H1 (cell line): ENCODE measurements around the gene NFKBIL1. TPM values are rescaled to one million over a fixed set of nuclear protein-coding genes. Genes with fewer than 3 reads are reported as not detected.

Experiments used
- CTCF ChIA-PET: fragments of 300-600 bp; sonication (Branson Sonifier 250); formaldehyde crosslinking; loops from one replicate; lab custom pipeline; 2021; ENCODE audit not compliant: partially characterized antibody; lab: Charles Lee
- POLR2A ChIA-PET: fragments of 300-600 bp; sonication (Branson Sonifier 250); formaldehyde crosslinking; loops from one replicate; lab custom pipeline; 2021; ENCODE audit warnings: inconsistent platforms; ENCODE audit not compliant: partially characterized antibody; lab: Charles Lee
- DNase-seq, 2 experiments: peaks; one replicate each; pipeline versions ENCODE4 v3.0.0 to v3.0.0-alpha.2; 2010 to 2022; ENCODE audit warnings: low spot score in 2 of 2, low read depth in 1 of 2, mixed read lengths in 1 of 2
- FAIRE-seq: peaks from 2 replicates; lab custom pipeline; 2011; peaks lifted over from hg19 to GRCh38; lab: Jason Lieb, UNC
- H2AFZ ChIP-seq: 2 replicates; pipeline ENCODE4 v1.8.1; 2012; ENCODE audit warnings: low read length, inconsistent platforms
- H2AK5ac ChIP-seq: 2 replicates; pipeline ENCODE4 v1.6.1; 2013; ENCODE audit warnings: low read depth, low read length
- H2BK120ac ChIP-seq: replicated peaks from 2 replicates; pipeline ENCODE3; 2013; ENCODE audit warnings: low read depth, low read length, inconsistent platforms
- H2BK12ac ChIP-seq: 2 replicates; pipeline ENCODE4 v1.6.1; 2013; ENCODE audit warnings: low read depth, low read length
- H2BK15ac ChIP-seq: 2 replicates; pipeline ENCODE4 v1.6.1; 2013; ENCODE audit warnings: low read length
- H2BK20ac ChIP-seq: 2 replicates; pipeline ENCODE4 v1.6.1; 2013; ENCODE audit warnings: low read length
- H2BK5ac ChIP-seq: 2 replicates; pipeline ENCODE4 v1.6.1; 2013; ENCODE audit warnings: low read depth, low read length
- H3K14ac ChIP-seq: 2 replicates; pipeline ENCODE4 v1.6.1; 2013; ENCODE audit warnings: inconsistent platforms; ENCODE audit not compliant: insufficient read length
- H3K18ac ChIP-seq: 2 replicates; pipeline ENCODE4 v1.6.1; 2013; ENCODE audit warnings: low read length; ENCODE audit errors: extremely low read depth
- H3K23ac ChIP-seq: 2 replicates; pipeline ENCODE4 v1.6.1; 2013; ENCODE audit warnings: inconsistent platforms; ENCODE audit not compliant: insufficient read length
- H3K23me2 ChIP-seq: 2 replicates; pipeline ENCODE4 v1.6.1; 2013; ENCODE audit warnings: low read depth, low read length
- H3K27ac ChIP-seq: 2 replicates; pipeline ENCODE4 v1.6.1; 2011; ENCODE audit warnings: low read depth, low read length, inconsistent platforms
- H3K27me3 ChIP-seq, 4 experiments: replicated peaks in 1 of 4; 1 replicate in 1 of 4; 2 replicates in 3 of 4; pipeline versions ENCODE4 v1.6.1 to v1.8.1; 2011 to 2013; ENCODE audit warnings: low read length in 3 of 4, mild to moderate bottlenecking in 3 of 4, inconsistent platforms in 2 of 4, mixed read lengths in 2 of 4, moderate library complexity in 1 of 4; ENCODE audit not compliant: control insufficient read depth in 3 of 4, insufficient read depth in 3 of 4; ENCODE audit errors: extremely low read depth in 1 of 4
- H3K36me3 ChIP-seq, 4 experiments: 2 replicates each; pipeline versions ENCODE4 v1.6.1 to v1.8.1; 2011 to 2013; ENCODE audit warnings: mild to moderate bottlenecking in 4 of 4, low read length in 3 of 4, moderate library complexity in 2 of 4, control low read depth in 1 of 4, inconsistent platforms in 1 of 4; ENCODE audit not compliant: insufficient read depth in 4 of 4, control insufficient read depth in 2 of 4
- H3K4ac ChIP-seq: replicated peaks from 2 replicates; pipeline ENCODE3; 2013; ENCODE audit warnings: low read length, low read depth, mixed read lengths, inconsistent platforms; ENCODE audit not compliant: insufficient read length
- H3K4me1 ChIP-seq, 4 experiments: replicated peaks in 1 of 4; 1 replicate in 1 of 4; 2 replicates in 3 of 4; pipeline versions ENCODE4 v1.6.1 to v1.8.1; 2011 to 2013; ENCODE audit warnings: low read length in 3 of 4, inconsistent platforms in 2 of 4, mixed read lengths in 1 of 4; ENCODE audit not compliant: insufficient read depth in 4 of 4, control insufficient read depth in 3 of 4
- H3K4me2 ChIP-seq, 2 experiments: 2 replicates each; pipeline versions ENCODE4 v1.6.1 to v1.8.1; 2011 to 2013; ENCODE audit warnings: low read depth in 2 of 2, low read length in 2 of 2, control low read depth in 1 of 2, inconsistent platforms in 1 of 2, mild to moderate bottlenecking in 1 of 2; ENCODE audit not compliant: insufficient read depth in 1 of 2
- H3K4me3 ChIP-seq, 4 experiments: fragments of 200-600, 300-600 bp in 1 of 4; sonication (generic), shearing (Covaris generic), sonication (Bioruptor Twin) in 1 of 4; 2 replicates each; pipeline versions ENCODE4 v1.5.1 to v1.8.1; 2011 to 2016; ENCODE audit warnings: low read length in 4 of 4, low read depth in 3 of 4, control low read depth in 2 of 4, inconsistent platforms in 2 of 4, mild to moderate bottlenecking in 2 of 4, mixed read lengths in 1 of 4, moderate library complexity in 1 of 4; ENCODE audit not compliant: insufficient read depth in 2 of 4; ENCODE audit errors: extremely low read depth in 1 of 4
- H3K56ac ChIP-seq: replicated peaks from 2 replicates; pipeline ENCODE3; 2013; ENCODE audit warnings: low read depth, mild to moderate bottlenecking, mixed read lengths, low read length, inconsistent platforms; ENCODE audit not compliant: insufficient read length
- H3K79me1 ChIP-seq: 2 replicates; pipeline ENCODE4 v1.6.1; 2013; ENCODE audit warnings: low read depth, low read length, control low read depth
- H3K79me2 ChIP-seq, 2 experiments: 2 replicates each; pipeline versions ENCODE4 v1.6.1 to v1.8.1; 2012 to 2013; ENCODE audit warnings: low read length in 2 of 2, mild to moderate bottlenecking in 2 of 2, inconsistent platforms in 1 of 2; ENCODE audit not compliant: insufficient read depth in 2 of 2, control insufficient read depth in 1 of 2
- H3K9ac ChIP-seq, 4 experiments: replicated peaks in 1 of 4; 1 replicate in 1 of 4; 2 replicates in 3 of 4; pipeline versions ENCODE4 v1.6.1 to v1.8.1; 2011 to 2013; ENCODE audit warnings: low read depth in 3 of 4, low read length in 3 of 4, control low read depth in 2 of 4, mild to moderate bottlenecking in 2 of 4, moderate library complexity in 2 of 4, inconsistent platforms in 1 of 4; ENCODE audit errors: extremely low read depth in 1 of 4
- H3K9me3 ChIP-seq, 2 experiments: 2 replicates each; pipeline versions ENCODE4 v1.6.1 to v1.8.1; 2012 to 2013; ENCODE audit warnings: mild to moderate bottlenecking in 2 of 2, moderate library complexity in 2 of 2, control low read depth in 1 of 2, inconsistent platforms in 1 of 2, low read depth in 1 of 2, low read length in 1 of 2, mixed read lengths in 1 of 2; ENCODE audit not compliant: insufficient read depth in 2 of 2
- H4K20me1 ChIP-seq, 2 experiments: replicated peaks in 1 of 2; 2 replicates each; pipeline versions ENCODE3 to v1.8.1; 2011 to 2013; ENCODE audit warnings: inconsistent platforms in 2 of 2, low read length in 2 of 2, mild to moderate bottlenecking in 1 of 2; ENCODE audit not compliant: insufficient read depth in 2 of 2, control insufficient read depth in 1 of 2
- H4K5ac ChIP-seq: 2 replicates; pipeline ENCODE4 v1.6.1; 2013; ENCODE audit warnings: low read length, low read depth, mixed read lengths, inconsistent platforms; ENCODE audit not compliant: insufficient read length
- H4K8ac ChIP-seq: 2 replicates; pipeline ENCODE4 v1.8.0; 2013; ENCODE audit warnings: mild to moderate bottlenecking, moderate library complexity, low read length, inconsistent platforms; ENCODE audit not compliant: insufficient read depth; ENCODE audit errors: extremely low read depth
- H4K91ac ChIP-seq: replicated peaks from 2 replicates; pipeline ENCODE3; 2013; ENCODE audit warnings: low read length, mixed read lengths, inconsistent platforms; ENCODE audit not compliant: insufficient read length
- ATF2 ChIP-seq: IDR thresholded peaks from 2 replicates; pipeline ENCODE4 v1.6.1; 2012; ENCODE audit warnings: low read length, inconsistent platforms
- CBX5 ChIP-seq: fragments of 300-800, 300-1000 bp; sonication (generic); IDR thresholded peaks from 2 replicates; pipeline ENCODE4 v1.7.1; 2016; ENCODE audit warnings: antibody characterized with exemption, low read length, low read depth
- CHD1 ChIP-seq: IDR thresholded peaks from 2 replicates; pipeline ENCODE4 v1.6.1; 2012; ENCODE audit warnings: low read depth, low read length, improper control_type of control experiment
- CHD2 ChIP-seq: IDR thresholded peaks from 2 replicates; pipeline ENCODE4 v1.6.1; 2012; ENCODE audit warnings: low read length, improper control_type of control experiment
- EGR1 ChIP-seq: IDR thresholded peaks from 2 replicates; pipeline ENCODE4 v1.6.1; 2011; ENCODE audit warnings: low read depth, low read length, borderline replicate concordance
- GTF2F1 ChIP-seq: IDR thresholded peaks from 2 replicates; pipeline ENCODE4 v1.6.1; 2012; ENCODE audit warnings: low read depth, low read length, improper control_type of control experiment, borderline replicate concordance
- KDM1A ChIP-seq: fragments of 200-600, 300-600 bp; sonication (generic); IDR thresholded peaks from 2 replicates; pipeline ENCODE4 v1.7.1; 2016; ENCODE audit warnings: mild to moderate bottlenecking, low read length, borderline replicate concordance
- KDM5A ChIP-seq: fragments of 200-600 bp; IDR thresholded peaks from 2 replicates; pipeline ENCODE4 v1.7.1; 2012; ENCODE audit warnings: mild to moderate bottlenecking, low read length, inconsistent platforms, mixed read lengths
- MAFK ChIP-seq: IDR thresholded peaks from 2 replicates; pipeline ENCODE4 v1.6.1; 2012; ENCODE audit warnings: low read depth, mild to moderate bottlenecking, improper control_type of control experiment, low read length
- NANOG ChIP-seq: IDR thresholded peaks from 2 replicates; pipeline ENCODE4 v1.6.1; 2011; ENCODE audit warnings: low read length, low read depth, mild to moderate bottlenecking, inconsistent platforms; ENCODE audit not compliant: insufficient read depth, poor library complexity, severe bottlenecking
- SAP30 ChIP-seq: fragments of 300-600 bp; sonication (generic); IDR thresholded peaks from 2 replicates; pipeline ENCODE4 v1.7.1; 2012; ENCODE audit warnings: low read length, moderate library complexity, mild to moderate bottlenecking, inconsistent platforms; ENCODE audit not compliant: insufficient read depth, insufficient replicate concordance
- WGBS, 2 experiments: shearing (Covaris generic) in 1 of 2; methylation state at CpG; one replicate each; pipeline versions ENCODE4 v1.1.6 to v1.1.7; 2013 to 2015; ENCODE audit warnings: low lambda C conversion rate in 2 of 2, mixed read lengths in 2 of 2, inconsistent platforms in 1 of 2, low coverage in 1 of 2, missing lambda C conversion rate in 1 of 2; ENCODE audit not compliant: insufficient replicate concordance in 2 of 2, insufficient coverage in 1 of 2, insufficient read length in 1 of 2; ENCODE audit errors: extremely low coverage in 1 of 2, missing lambda C conversion rate in 1 of 2; 5-methylcytosine and 5-hydroxymethylcytosine counted together
- polyA plus RNA-seq, 7 experiments: library from polyadenylated mRNA; depleted of rRNA in 3 of 7; stranded (reverse) in 5 of 7; unstranded in 2 of 7; fragments of >200 nt in 5 of 7; fragments of 200-250 nt in 2 of 7; gene quantifications; 1 replicate in 5 of 7; 2 replicates in 1 of 7; 4 replicates in 1 of 7; pipeline versions ENCODE4 v1.2.1 to v1.2.3, GENCODE V29; 2011 to 2013; ENCODE audit warnings: missing spikeins in 2 of 7, mixed read lengths in 2 of 7
- total RNA-seq: library from RNA; stranded (reverse); fragmentation: NEBNext Ultra II Directional; extraction: Animal tissue kit (Norgen Biotek cat#: 25700); gene quantifications from 2 replicates; pipeline ENCODE4 v1.2.1, GENCODE V29; 2021

NFKBIL1 gene
- total and polyA plus RNA-seq, 2 of the 8 experiments (the other 6 are each of a cell fraction or from before 2014, with no cell fraction given) = 7.5 to 11.2 TPM

- Histone ChIP-seq H2AK5ac (no peak overlapping the region), H2BK15ac (no peak overlapping the region), H2AFZ (no peak overlapping the region), H3K9ac (no peak overlapping the region), H3K9me3 (no peaks in the 10 kb centered on the region), H3K4me3 (no peak overlapping the region), H2BK5ac (no peak overlapping the region), H4K91ac (no peak overlapping the region), H3K4ac (no peak overlapping the region), H3K23me2 (no peaks in the 10 kb centered on the region), H3K27me3 (no peaks in the 10 kb centered on the region), H2BK12ac (no peak overlapping the region), H3K4me2 (no peak overlapping the region), H4K20me1 (peaks cover 16 to 25% of the 10 kb centered on the region in 2 experiments), H3K56ac (no peak overlapping the region), H4K8ac (no peak overlapping the region), H3K27ac (no peak overlapping the region), H3K79me1 (peaks cover 2% of the 10 kb centered on the region; the same call in 1 of the 2 replicates), H3K79me2 (peaks cover 0 to 3% of the 10 kb centered on the region in 2 experiments; a peak in 1 of 4 replicates), H3K23ac (no peak overlapping the region), H3K14ac (no peak overlapping the region), H4K5ac (no peak overlapping the region), H3K4me1 (peaks cover 1 to 5% (median 3%) of the 10 kb centered on the region in 4 experiments; a peak in 4 of 7 replicates), H3K18ac (no peak overlapping the region), H3K36me3 (peaks cover 29 to 42% (median 33%) of the 10 kb centered on the region in 4 experiments), H2BK20ac (no peak overlapping the region), H2BK120ac (no peak overlapping the region)
- FAIRE-seq = no peak
- CTCF ChIA-PET = interaction anchor here (1.4 to 2.2 kb wide), 3 partner anchors 11 to 70 kb away, joined by 3 to 8 read pairs (median 6); partner anchors contain the start of gene ATP6V1G2
- POLR2A ChIA-PET = interaction anchor here (0.6 to 18.4 kb wide), 18 partner anchors 11 to 207 kb away, joined by 3 to 428 read pairs (median 6); partner anchors contain the start of genes ATP6V1G2, C6orf47, DDX39B and LST1
- WGBS, 2 experiments = 89% methylated on average over 4 of the region's 4 CpGs; no CpG with 5 or more reads in 1 of the 2 experiments
- DNase-seq = no peak
- TF ChIP-seq CHD1 (no peak), KDM1A (no peak), ATF2 (no peak), GTF2F1 (no peak), EGR1 (no peak), KDM5A (no peak), NANOG (no peak), MAFK (no peak), CHD2 (no peak), CBX5 (no peak), SAP30 (no peak)
These were observed 19.1 kb upstream of the NFKBIL1 start for GRCh38 chr6:31528307-31528777.
